Central memory CD4-positive, alpha-beta T cell (primary cell): ENCODE data around the gene USP30.
A peak's percentile ranks its signal among the peaks of the same experiment; 100 is the strongest.
"Not testable (repeated sequence)": the region's sequence is repeated elsewhere in the genome, so short reads cannot be mapped to it uniquely, and the experiment has no call there.

Experiments used
- DNase-seq: peaks from one replicate; pipeline ENCODE4 v3.0.0; 2022

USP30 gene

GRCh38 chr12:109053382-109054123 lies 1.2 kb downstream of the USP30 start:
- DNase-seq: peak; percentile 59

- DNase-seq: not testable (repeated sequence)
These were observed 1.7 kb downstream of the USP30 start for GRCh38 chr12:109054124-109054513.

- no peak for DNase-seq
These were observed 2.1 kb downstream of the USP30 start for GRCh38 chr12:109054520-109054919.

- no peak for DNase-seq
These were observed 4.5 kb downstream of the USP30 start for GRCh38 chr12:109056891-109057290.

GRCh38 chr12:109057376-109057775 lies 5.0 kb downstream of the USP30 start:
- DNase-seq: no peak

GRCh38 chr12:109058773-109059172 lies 6.4 kb downstream of the USP30 start:
- DNase-seq: no peak

GRCh38 chr12:109064143-109064542 lies 11.8 kb downstream of the USP30 start:
- no peak for DNase-seq

GRCh38 chr12:109065154-109065852 lies 12.9 kb downstream of the USP30 start:
- no peak for DNase-seq

GRCh38 chr12:109065853-109066193 lies 13.4 kb downstream of the USP30 start:
- DNase-seq: no peak

GRCh38 chr12:109069307-109070271 lies 17.2 kb downstream of the USP30 start:
- no peak for DNase-seq

- no peak for DNase-seq
These were observed 22.5 kb downstream of the USP30 start for GRCh38 chr12:109074866-109075265.

- no peak for DNase-seq
These were observed 30.4 kb downstream of the USP30 start for GRCh38 chr12:109082751-109083150.

- DNase-seq: no peak
These were observed 32.0 kb downstream of the USP30 start for GRCh38 chr12:109084425-109084824.

GRCh38 chr12:109085590-109085989 lies 33.2 kb downstream of the USP30 start:
- DNase-seq: no peak

- no peak for DNase-seq
These were observed 34.9 kb downstream of the USP30 start for GRCh38 chr12:109087250-109087649.

GRCh38 chr12:109088818-109089217 lies 36.4 kb downstream of the USP30 start:
- no peak for DNase-seq

GRCh38 chr12:109089683-109090082 lies 37.3 kb downstream of the USP30 start:
- no peak for DNase-seq

GRCh38 chr12:109092497-109093021 lies 40.2 kb downstream of the USP30 start:
- DNase-seq: no peak

GRCh38 chr12:109093022-109093918 lies 40.9 kb downstream of the USP30 start, which contains the start of gene ALKBH2:
TSS of gene ALKBH2 (minus strand) at chr12:109093472. CDS start at chr12:109092786, 686 bp downstream.
- DNase-seq: peak; percentile 95

- DNase-seq: no peak
These were observed 44.7 kb downstream of the USP30 start for GRCh38 chr12:109097140-109097434.

- DNase-seq: peak; percentile 93
These were observed 45.2 kb downstream of the USP30 start, which contains the start of gene UNG for GRCh38 chr12:109097435-109098182. TSS of gene UNG (plus strand) at chr12:109097597. CDS start at chr12:109097680, 83 bp downstream.
